HG02943 (cell line): ENCODE measurements around the gene UQCC5.
"Not testable (repeated sequence)": the region's sequence is repeated elsewhere in the genome, so short reads cannot be mapped to it uniquely, and the experiment has no call there.

Experiments
- ATAC-seq: cut with Tn5 transposase; IDR thresholded peaks from one replicate; pipeline ENCODE4 v1.9.1; 2021; ENCODE audit warnings: mild to moderate bottlenecking, low read depth, moderate library complexity; ENCODE audit not compliant: unreplicated experiment

Gene UQCC5

GRCh38 chr3:52521881-52522650 lies 14.3 kb upstream of the UQCC5 start:
- no peak for ATAC-seq

DNA sequence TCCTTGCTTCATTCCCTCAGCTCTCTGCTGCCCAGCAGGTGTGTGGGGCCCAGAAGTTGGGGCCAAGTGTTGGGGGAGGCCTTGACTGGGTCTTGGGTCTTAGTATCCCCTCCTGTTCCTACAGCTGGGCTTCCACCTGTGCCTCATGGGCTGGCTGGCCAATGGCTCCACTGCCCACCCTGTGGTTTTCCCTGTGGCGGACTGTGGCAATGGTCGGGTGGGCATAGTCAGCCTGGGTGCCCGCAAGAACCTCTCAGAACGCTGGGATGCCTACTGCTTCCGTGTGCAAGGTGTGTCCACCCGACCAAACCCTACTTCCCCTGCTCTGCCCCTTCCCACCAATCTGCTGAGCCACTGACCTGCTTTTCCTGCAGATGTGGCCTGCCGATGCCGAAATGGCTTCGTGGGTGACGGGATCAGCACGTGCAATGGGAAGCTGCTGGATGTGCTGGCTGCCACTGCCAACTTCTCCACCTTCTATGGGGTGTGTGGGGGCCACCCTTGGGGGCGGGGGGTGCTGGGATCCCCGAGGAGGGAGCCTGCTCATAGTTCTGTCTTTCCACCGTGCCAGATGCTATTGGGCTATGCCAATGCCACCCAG lies 13.7 kb upstream of the UQCC5 start:
- no peak for ATAC-seq

- no peak for ATAC-seq
Observed at GRCh38 chr3:52523386-52524257, 12.8 kb upstream of the UQCC5 start.

DNA sequence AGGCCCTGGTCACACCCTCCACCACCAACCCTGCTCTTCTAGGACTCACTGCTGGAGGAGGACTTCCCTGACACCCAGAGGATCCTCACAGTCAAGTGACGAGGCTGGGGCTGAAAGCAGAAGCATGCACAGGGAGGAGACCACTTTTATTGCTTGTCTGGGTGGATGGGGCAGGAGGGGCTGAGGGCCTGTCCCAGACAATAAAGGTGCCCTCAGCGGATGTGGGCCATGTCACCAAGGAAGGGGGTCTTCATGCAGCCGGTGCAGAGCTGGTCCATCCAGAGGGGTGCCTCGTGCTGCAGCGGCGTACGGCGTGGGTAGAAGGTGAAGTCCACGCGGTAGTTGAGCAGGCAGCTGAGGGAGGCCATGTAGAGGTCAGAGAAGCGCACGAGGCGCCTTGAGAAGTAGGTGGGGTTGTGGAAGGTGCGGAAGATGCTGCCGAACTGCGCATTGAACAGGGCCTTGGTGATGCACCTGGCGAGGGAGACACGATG lies 12.1 kb upstream of the UQCC5 start:
- no peak for ATAC-seq

GRCh38 chr3:52524752-52525679 lies 11.4 kb upstream of the UQCC5 start:
- no peak for ATAC-seq

DNA sequence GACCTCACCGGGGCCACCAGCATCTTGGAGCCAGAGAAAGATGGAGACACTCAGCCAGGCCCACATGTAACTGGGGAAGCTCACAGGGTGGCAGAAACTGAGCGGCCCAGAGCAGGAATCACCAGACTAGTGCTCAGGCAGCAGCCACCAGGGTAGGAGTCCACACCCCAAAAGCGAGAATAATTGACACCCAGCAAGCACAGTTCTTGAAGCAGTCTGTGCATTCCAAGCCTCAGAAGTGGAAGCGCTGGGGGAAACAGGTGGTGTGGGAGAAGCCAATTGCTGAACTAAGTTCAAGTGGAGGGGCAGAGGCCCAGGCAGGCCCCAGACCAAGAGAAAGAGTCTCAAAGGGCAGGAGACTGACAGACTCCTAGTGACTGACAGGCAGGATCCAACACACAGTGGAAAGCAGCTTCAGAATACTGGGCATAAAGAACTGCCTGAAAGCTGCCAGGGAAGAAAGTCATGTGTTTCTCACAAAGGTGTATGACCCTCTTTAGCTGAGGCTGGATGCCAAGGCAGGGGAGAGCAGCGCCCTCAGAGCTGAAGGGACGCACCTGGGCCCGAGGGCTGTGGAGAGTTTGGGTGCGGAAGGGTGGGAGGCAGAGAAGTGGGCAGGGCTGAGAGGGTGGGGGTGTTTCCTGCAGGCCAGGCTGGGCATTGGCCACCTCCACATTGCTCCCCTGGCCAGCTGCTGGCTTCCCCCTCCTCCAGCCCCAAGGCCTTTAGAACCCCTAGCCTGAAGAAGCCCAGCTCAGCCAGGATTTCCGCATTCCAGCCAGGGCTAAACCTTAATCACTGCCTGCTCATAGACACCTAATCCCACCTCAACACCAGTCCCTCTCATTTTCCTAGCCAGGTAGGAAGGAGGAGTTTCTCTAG lies 10.5 kb upstream of the UQCC5 start:
- ATAC-seq: no peak

DNA sequence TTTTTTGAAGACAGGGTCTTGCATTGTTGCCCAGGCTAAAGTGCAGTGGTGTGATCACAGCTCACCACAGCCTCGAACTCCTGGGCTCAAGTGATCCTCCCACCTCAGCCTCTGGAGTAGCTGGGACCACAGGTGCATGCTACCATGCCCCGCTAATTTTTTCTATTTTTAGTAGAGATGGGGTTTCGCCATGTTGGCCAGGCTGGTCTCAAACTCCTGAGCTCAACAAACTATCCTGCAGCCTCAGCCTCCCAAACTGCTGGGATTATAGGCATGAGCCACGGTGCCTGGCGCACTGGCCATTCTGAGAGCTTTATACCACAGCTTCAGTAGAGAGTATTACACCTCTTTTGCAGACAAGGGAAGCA lies 9.8 kb upstream of the UQCC5 start:
- ATAC-seq: not testable (repeated sequence)

GRCh38 chr3:52527039-52527731 lies 9.2 kb upstream of the UQCC5 start:
- no peak for ATAC-seq

DNA sequence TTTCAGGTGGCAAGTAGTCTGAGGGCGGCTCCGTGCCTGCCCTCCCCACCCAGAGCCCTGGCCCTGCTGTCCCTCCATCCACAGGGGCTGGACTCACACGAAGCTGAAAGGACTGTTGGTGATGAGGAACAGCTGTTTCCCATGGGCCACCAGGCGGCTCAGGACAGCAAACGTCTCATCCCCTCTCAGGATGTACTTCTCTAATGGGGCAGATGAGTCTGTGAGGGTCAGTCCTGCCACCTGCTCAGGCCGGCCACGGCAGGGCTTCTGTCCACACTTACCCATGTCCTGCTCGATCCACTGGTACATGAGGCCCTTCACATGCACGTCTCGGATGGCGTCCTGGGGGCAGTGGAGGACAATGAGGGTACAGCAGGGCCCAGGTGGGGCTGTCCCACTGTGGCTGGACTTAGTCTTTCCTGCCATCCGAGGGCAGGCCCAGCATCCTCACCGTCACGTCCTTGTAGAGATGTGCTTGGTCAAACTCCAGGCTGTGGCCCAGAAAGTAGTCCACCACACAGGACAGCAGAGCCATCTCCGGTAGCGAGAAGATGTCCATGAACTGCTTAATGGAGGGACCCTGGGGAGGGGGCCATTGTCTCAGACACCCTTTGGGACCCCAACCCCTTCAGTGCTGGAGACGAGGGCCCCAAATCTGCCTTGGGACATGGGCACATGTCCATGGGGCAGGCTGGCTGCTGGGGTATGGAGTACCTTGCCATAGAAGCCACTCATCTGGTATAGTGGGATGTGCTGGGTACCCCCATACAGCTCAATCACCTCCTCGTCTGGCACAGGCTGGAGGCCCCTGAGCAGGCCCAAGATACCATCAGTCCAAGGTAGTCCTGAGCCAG lies 8.4 kb upstream of the UQCC5 start:
- no peak for ATAC-seq

GRCh38 chr3:52528586-52529375 lies 7.6 kb upstream of the UQCC5 start:
- no peak for ATAC-seq

- no peak for ATAC-seq
Observed at GRCh38 chr3:52529376-52530333, 6.8 kb upstream of the UQCC5 start.

DNA sequence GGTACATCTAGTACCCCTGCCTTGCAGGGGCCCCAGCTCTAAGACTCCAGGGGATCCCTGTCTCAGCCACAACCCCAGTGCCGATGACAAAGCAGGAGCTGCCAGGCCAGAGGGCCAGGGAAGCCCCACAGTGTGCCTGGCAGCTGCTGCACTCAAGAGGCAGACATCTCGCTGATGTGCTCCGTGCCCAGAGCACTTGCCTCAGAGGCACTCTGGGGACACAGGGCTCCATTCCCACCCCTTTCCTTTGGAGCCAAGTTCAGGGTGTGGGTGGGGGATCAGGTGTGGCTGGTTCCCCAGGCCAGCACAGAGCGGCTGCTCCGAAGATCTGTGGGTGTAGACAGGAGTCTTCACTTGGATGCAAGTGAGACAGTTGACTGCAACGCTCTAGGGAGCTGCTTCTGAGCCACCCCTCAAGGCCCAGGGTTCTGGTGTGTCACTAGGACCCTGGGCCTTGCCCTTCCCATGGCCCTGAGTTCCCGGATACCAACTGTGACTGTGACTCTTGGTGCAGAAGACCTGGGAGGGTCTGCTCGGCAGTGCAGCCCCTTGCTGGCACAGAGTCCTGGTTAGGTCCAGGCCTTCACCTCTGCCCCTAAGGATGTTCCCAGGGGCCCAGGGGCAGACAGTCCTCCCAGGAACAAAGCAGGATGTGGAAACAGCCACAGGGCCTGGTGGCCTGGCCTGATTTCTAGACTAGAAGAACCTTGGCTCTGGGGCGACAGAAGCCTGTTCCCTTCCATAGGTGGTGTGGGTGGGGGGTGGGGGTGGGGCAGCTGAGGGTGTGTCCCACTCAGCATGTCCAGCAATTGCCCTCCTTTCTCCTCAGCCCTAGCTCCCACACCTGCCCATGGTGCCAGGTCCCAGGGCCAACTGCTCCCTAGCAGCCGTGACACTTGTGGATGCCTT lies 5.2 kb upstream of the UQCC5 start:
- no peak for ATAC-seq

DNA sequence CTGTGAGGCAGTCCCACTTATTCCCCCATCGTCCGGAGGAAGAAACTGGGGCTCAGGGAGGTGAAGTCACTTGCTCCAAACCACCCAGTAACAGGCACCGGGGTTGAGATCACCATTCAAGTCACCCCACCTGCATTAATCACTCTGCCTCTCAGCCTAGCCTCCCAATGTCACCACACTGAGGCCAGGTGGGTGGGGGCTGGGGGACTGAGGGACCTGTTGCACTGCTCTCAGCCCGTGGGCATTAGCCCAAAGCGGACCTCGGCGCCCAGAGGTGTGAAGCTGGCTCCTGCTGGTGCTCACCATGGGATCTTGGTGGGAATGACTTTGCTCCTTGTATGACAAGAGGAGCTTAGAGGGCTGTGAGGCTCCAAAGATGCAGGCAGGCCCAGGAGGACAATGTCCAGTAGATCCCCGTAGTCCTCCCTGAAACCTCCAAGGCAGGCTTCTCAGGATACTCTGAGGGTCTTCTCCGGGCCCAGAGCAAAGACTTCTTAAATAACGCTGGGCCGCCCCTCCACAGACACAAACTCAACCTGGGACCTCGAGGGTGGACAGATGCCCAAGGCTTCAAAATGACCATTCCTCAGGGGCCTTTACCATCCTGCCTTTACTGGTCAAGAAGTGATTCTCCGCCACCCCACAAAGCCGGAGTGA lies 4.4 kb upstream of the UQCC5 start:
- no peak for ATAC-seq

DNA sequence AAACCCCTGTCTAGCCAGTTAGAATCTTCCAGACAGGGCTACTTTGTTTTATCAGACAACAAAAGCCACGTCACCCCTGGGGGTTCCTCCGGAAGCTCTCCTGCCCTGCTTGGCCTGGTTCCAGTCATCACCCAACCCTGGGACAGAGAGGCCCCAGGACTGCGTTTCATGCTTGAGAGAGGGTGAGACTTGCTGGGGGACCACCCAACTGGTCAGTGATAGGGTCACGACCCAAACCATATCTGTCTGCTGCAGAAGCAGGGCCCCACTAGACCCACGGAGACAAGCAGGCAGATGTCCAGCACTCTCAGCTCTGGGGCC lies 3.9 kb upstream of the UQCC5 start:
- ATAC-seq: no peak
